Measurements from ENCODE around the gene ADARB1.

ADARB1 gene

DNA sequence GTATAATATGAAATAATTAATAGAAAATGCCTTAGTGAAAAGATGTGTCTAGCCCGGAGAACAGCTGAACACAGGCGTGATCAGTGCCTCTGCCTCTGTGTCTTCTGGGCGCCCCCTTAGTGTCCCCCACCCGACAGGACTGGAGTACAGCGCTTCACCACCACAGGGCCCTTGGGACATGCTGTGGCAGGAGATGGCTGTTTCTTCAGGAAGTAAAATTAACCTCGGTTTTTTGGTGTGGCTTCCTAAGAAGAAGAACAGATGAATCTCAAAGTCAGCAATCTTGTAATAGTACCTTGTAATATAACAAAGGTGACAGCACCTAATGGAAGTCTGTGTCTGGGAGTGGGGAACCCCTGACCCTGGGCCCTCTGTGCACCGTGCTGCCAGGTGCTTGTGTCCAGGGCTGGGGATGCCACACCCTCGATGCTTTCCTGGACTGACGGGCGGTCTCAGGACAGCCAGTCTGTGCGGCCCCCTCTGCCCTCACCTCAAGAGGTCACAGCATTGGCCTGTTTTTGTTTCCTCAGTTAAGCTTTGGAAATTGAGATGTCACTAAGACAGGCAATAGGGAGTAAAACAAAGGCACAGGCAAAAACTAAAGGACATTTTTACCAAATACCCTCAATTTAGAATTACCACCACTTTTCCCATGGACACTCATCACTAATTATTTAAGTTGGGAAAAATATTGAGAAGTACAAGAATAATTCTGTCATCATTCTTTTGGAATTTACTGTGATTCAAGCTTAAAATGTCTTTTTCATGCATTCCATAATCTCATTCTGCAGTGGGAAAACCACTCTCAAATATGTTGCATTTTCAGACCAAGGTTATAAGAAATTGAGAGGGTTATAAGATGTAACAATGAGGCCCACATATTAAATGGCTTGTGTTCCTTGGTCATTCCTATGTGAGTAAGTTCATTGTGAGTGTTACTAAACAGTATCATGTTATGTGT is 79.3 kb downstream of the ADARB1 start:
- Histone ChIP-seq H2AFZ (ENCODE audit: low read depth, low read length) (no peak overlapping the region), H3K9me3 (ENCODE audit: insufficient read depth, low read length, severe bottlenecking) (no peaks in the 10 kb centered on the region), H3K27me3 (ENCODE audit: insufficient read depth, low read length, poor library complexity) (no peaks in the 10 kb centered on the region), H3K79me2 (ENCODE audit: insufficient read depth, low read length) (no peaks in the 10 kb centered on the region), H3K36me3 (ENCODE audit: insufficient read depth, low read length) (no peaks in the 10 kb centered on the region; the same call in 1 of the 2 replicates), H3K27ac (ENCODE audit: low read length) (no peak overlapping the region), H3K4me3 (ENCODE audit: low read depth in 1 of 2, low read length in 2 of 2) (no peak overlapping the region), H3K4me2 (ENCODE audit: insufficient read depth, low read length) (0 out of 2 replicates have a peak overlapping the region, but pooled peaks have one; percentile 3), H3K9ac (ENCODE audit: low read depth, low read length) (no peak overlapping the region), H3K4me1 (ENCODE audit: insufficient read depth, low read length) (peaks cover 47% of the 10 kb centered on the region), H4K20me1 (ENCODE audit: insufficient read depth, low read length) (peaks cover 70% of the 10 kb centered on the region)
- TF ChIP-seq, protein P1, sequence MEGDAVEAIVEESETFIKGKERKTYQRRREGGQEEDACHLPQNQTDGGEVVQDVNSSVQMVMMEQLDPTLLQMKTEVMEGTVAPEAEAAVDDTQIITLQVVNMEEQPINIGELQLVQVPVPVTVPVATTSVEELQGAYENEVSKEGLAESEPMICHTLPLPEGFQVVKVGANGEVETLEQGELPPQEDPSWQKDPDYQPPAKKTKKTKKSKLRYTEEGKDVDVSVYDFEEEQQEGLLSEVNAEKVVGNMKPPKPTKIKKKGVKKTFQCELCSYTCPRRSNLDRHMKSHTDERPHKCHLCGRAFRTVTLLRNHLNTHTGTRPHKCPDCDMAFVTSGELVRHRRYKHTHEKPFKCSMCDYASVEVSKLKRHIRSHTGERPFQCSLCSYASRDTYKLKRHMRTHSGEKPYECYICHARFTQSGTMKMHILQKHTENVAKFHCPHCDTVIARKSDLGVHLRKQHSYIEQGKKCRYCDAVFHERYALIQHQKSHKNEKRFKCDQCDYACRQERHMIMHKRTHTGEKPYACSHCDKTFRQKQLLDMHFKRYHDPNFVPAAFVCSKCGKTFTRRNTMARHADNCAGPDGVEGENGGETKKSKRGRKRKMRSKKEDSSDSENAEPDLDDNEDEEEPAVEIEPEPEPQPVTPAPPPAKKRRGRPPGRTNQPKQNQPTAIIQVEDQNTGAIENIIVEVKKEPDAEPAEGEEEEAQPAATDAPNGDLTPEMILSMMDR (IDR thresholded peaks at IDR 0.05; ENCODE audit: borderline replicate concordance, extremely low read depth, low read length, poor library complexity, severe bottlenecking): no peak
- no peak for TF ChIP-seq EZH2 (IDR thresholded peaks at IDR 0.05; ENCODE audit: borderline replicate concordance, low read depth, low read length, severe bottlenecking)
- ATAC-seq (ENCODE audit: insufficient read depth, low read depth) (peak; percentile 77), DNase-seq (peak; percentile 84)

DNA sequence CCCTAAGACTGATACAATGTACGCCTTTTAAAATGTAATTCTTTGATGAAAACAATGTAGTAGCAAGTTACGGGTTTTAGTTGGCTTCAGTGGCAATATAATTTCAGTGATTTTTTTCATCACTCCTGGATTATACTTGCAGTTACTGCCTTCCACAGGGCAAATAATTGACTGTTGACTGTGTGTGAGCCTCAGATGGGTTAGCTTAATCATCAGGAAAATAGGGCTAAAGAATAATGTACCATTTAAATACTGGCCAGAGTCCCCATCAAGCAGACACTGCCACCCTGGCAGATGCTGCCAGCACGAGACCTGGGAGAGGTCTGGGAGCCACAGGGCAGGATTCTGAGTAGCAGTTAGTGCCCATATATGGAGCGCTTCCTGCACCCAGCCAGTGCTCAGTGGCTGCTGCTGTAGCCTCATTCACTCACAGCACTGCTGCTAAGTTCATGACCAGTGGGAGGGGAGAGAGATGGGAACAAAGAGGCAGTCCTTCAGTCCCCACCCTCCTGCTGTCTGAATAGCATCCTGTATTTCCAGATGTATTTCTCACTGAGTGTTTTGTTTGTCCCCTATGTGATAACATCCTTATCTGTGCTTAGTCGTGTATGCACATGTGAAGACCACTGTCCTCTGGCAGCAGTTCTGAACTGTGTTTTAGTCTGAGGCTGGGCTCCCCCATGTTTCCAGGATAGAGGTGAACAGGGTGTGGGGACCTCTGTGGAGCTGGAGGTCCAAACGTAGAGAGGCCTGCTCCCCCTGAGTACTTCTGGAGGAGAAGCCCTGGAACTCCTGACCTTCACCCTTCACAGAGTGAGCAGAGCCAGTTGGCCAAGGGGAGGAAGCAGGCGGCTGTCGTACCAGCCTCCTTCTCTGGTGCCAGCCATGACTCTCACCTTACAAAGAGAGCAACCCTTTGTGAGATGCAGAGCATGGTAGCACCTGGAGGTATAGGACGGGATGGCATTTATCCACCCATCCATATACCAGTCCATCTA is 80.4 kb downstream of the ADARB1 start:
- no peak for TF ChIP-seq EZH2 (IDR thresholded peaks at IDR 0.05; ENCODE audit: borderline replicate concordance, low read depth, low read length, severe bottlenecking)
- TF ChIP-seq, protein P1 (IDR thresholded peaks at IDR 0.05; ENCODE audit: borderline replicate concordance, extremely low read depth, low read length, poor library complexity, severe bottlenecking): no peak
- H3K4me2 ChIP-seq (ENCODE audit: insufficient read depth, low read length): no peak overlapping the region
- H2AFZ ChIP-seq (ENCODE audit: low read depth, low read length): no peak overlapping the region
- no peak overlapping the region for H3K4me3 ChIP-seq (ENCODE audit: low read depth in 1 of 2, low read length in 2 of 2)
- ATAC-seq (ENCODE audit: insufficient read depth, low read depth) (peak; percentile 66), DNase-seq (peak; percentile 65)
- H3K27ac ChIP-seq (ENCODE audit: low read length): no peak overlapping the region
- no peaks in the 10 kb centered on the region for H3K27me3 ChIP-seq (ENCODE audit: insufficient read depth, low read length, poor library complexity)
- no peaks in the 10 kb centered on the region; the same call in 1 of the 2 replicates for H3K36me3 ChIP-seq (ENCODE audit: insufficient read depth, low read length)
- H4K20me1 ChIP-seq (ENCODE audit: insufficient read depth, low read length): peaks cover 70% of the 10 kb centered on the region
- H3K79me2 ChIP-seq (ENCODE audit: insufficient read depth, low read length): no peaks in the 10 kb centered on the region
- no peak overlapping the region for H3K9ac ChIP-seq (ENCODE audit: low read depth, low read length)
- H3K4me1 ChIP-seq (ENCODE audit: insufficient read depth, low read length): peaks cover 47% of the 10 kb centered on the region
- no peaks in the 10 kb centered on the region for H3K9me3 ChIP-seq (ENCODE audit: insufficient read depth, low read length, severe bottlenecking)

DNA sequence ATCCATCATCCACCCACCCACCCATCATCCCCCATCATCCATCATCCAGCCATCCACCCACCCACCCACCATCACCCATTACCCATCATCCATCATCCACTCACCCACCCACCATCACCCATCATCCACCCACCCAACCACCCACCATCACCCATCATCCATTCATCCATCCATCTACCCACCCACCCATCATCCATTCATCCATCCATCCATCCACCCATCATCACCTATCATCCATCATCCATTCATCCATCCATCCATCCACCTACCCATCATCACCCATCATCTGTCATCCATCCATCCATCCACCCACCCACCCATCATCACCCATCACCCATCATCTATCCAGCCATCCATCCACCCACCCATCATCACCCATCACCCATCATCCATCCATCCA is 81.5 kb downstream of the ADARB1 start:
- H3K9ac ChIP-seq (ENCODE audit: low read depth, low read length): no peak overlapping the region
- ATAC-seq (ENCODE audit: insufficient read depth, low read depth) (no peak), DNase-seq (no peak)
- H3K27me3 ChIP-seq (ENCODE audit: insufficient read depth, low read length, poor library complexity): no peaks in the 10 kb centered on the region
- H3K9me3 ChIP-seq (ENCODE audit: insufficient read depth, low read length, severe bottlenecking): no peaks in the 10 kb centered on the region
- no peak overlapping the region for H3K27ac ChIP-seq (ENCODE audit: low read length)
- TF ChIP-seq EZH2 (IDR thresholded peaks at IDR 0.05; ENCODE audit: borderline replicate concordance, low read depth, low read length, severe bottlenecking): no peak
- H3K36me3 ChIP-seq (ENCODE audit: insufficient read depth, low read length): no peaks in the 10 kb centered on the region; the same call in 1 of the 2 replicates
- no peak overlapping the region for H3K4me3 ChIP-seq (ENCODE audit: low read depth in 1 of 2, low read length in 2 of 2)
- H4K20me1 ChIP-seq (ENCODE audit: insufficient read depth, low read length): peaks cover 66% of the 10 kb centered on the region
- no peak overlapping the region for H3K4me2 ChIP-seq (ENCODE audit: insufficient read depth, low read length)
- no peak overlapping the region for H2AFZ ChIP-seq (ENCODE audit: low read depth, low read length)
- H3K79me2 ChIP-seq (ENCODE audit: insufficient read depth, low read length): no peaks in the 10 kb centered on the region
- H3K4me1 ChIP-seq (ENCODE audit: insufficient read depth, low read length): peaks cover 42% of the 10 kb centered on the region
